T-helper 2 cell treated with Interferon-gamma antibody and Interleukin-4, amounts not matched to agents 100 ng/mL and 5 ng/mL, for 36 hours (primary cell): ENCODE results near the gene TTC13. TPM values are rescaled to one million over a fixed set of nuclear protein-coding genes. Genes with fewer than 3 reads are reported as not detected.

Source experiments
- intact Hi-C: fragments of 100-400 bp; cut with micrococcal nuclease; formaldehyde crosslinking; loops from one replicate; pipeline ENCODE4 v1.15.1; 2023
- total RNA-seq: library from RNA; stranded (reverse); gene quantifications from 2 replicates; pipeline ENCODE4 v1.2.3, GENCODE V29; 2022

The TTC13 gene
- total RNA-seq, 1 donor from 2014 or later = 29.1 TPM

DNA sequence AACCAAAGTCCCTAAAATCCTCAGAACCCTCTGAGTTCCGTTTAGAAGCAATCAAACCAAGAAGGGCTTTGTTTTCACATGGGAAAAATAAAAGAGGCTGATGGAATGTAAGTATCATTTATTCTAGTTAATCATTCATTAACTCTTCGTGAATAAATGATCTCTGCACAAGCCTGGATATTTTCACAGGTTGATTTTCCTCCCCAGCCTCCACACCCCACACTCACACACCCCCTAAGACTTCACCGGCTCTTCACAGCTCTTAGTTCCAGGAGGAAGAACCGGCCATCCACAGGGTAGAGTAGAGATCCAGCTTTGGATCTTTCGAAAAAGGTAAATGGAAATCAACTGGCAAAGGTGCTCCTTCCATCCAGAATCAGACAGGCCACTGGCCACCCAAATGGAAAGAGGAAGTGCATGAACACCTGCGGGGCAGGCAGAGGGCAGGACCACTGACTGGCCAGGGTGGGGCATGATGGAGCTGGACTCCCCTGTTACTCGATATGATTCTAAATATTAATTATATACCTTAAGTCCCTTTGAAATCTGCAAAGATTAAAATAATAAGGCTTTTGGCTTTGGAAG, 120.3 kb downstream of the TTC13 start:
- intact Hi-C loops = no loop called here

DNA sequence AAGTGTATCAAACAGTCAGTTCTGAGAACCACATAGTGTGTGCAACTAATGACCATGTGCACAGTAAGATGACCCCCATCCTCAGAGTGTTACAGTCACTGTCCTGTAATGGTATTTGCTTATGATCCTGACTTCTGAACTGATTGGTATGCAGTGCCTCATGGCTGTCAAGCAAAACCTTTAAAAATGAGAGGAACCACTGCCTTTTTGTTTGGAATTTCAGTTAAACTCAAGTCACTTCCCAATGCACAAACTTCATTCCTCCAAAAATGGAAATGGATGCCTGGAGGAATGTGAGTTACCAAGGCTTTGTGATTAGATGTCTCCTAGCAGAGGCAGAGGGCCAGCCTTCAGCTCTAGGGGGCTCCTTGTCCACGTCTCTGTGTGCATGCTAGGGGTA, 120.8 kb downstream of the TTC13 start:
- intact Hi-C loops = no loop called here

DNA sequence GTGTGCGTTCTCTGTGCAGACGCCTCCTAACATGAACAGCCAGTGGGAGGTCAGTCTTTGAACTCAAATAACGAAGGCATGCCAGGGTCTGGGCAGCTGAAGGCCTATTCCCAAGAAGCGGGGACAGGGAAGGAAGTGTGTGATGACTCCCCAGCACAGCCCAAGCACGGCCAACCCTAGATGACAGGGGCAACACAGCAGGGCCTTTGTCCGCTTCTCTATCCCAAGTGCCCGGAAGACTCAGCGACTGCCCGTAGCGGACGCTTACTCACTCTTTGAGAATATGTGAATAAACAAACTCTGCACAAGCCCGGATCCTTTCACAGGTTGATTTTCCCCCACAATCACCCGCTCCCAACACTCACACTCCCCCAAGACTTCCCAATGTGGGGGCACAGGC, 121.6 kb downstream of the TTC13 start:
- intact Hi-C loops = no loop called here

Other genes with a start within 250 kb of the TTC13 start
- gene CAPN9, start 231.5 kb downstream of the TTC13 start, total RNA-seq = not detected in 2 replicates
- 2.1 and 2.4 TPM in 2 replicates for gene C1orf198, start 110.3 kb downstream of the TTC13 start, total RNA-seq
- 11.3 and 11.5 TPM in 2 replicates for gene ARV1, start 233 bp upstream of the TTC13 start, total RNA-seq
- 5.4 and 5.8 TPM in 2 replicates for gene FAM89A, start 61.4 kb upstream of the TTC13 start, total RNA-seq
- gene TRIM67, start 183.2 kb upstream of the TTC13 start, total RNA-seq = not detected in 2 replicates